LNCAP (cell line): Measurements from ENCODE around the gene TTLL5.

Experiments
- CTCF ChIP-seq: fragments of 450-650 bp; IDR thresholded peaks from 2 replicates; pipeline ENCODE4 v1.5.1; 2017; ENCODE audit warnings: mild to moderate bottlenecking

TTLL5 gene

GRCh38 chr14:75650253-75651058 is 10.6 kb upstream of the TTLL5 start:
- no peak for TF ChIP-seq CTCF

DNA sequence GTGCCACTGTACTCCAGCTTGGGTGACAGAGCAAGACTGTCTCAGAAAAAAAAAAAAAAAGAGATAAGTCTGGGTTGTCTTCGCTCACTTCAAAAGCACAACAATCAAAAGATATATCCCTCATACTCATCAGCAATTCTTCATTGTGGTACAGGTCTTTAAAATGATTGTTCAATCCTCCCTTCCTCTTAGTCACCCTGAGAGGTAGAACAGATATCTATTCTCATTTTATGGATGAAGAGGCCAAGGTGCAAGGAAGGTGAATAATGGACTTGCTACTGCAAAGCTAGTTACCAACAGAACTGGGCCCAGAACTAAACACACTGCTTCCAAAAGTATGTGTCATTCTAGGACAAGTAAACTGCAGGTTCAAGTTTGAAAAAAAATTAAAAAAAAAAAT is 7.5 kb upstream of the TTLL5 start:
- no peak for TF ChIP-seq CTCF

DNA sequence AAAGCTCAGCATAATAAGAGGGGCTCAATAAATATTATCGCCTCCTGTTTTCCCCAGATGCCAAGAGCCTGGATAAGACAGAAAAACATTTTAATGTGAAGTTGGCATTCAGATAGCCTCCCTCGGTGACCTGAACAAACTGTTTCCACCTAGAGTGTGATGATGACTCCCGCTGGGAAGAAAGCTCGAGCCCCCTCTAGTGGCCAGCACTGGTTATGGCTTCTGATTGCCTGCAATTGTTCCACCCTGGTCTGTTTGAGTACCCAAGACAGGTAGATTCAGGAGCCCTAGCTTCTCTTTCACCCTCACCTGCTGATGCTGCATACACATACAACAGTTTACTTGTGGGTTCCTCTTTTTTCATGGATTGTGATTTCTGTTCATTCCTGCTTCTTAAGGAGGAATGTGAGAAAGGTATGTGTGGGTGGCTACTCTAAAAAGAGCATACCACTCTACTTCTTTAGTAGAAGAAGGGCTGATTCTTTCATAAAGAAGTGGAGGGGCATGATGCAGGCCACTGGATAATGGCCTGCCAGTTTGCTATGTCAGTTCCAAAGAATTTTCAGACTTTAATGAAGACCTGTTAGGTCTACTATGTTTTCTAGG is 6.8 kb upstream of the TTLL5 start:
- TF ChIP-seq CTCF: peak; percentile 93

- TF ChIP-seq CTCF: no peak
Measured at GRCh38 chr14:75655235-75655634, 5.8 kb upstream of the TTLL5 start.

GRCh38 chr14:75657331-75657730 is 3.7 kb upstream of the TTLL5 start:
- no peak for TF ChIP-seq CTCF

DNA sequence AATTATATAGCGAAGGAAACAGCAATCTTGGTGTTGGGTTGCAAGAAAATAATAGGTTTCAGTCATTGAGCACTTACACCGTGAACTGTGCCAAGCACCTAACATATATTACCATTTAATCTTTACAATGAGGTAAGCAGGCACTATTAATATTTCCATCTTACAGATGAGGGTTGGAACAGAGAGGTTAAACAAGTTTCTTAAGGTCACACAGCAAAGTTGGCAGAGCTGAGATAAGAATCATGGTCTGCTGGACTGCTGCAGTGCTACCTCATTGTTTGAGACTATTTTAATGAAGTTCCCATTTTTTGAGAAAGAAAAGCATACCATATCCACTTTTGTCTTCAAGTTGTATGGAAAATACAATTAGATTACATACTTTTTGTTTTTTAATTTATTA is 2.1 kb upstream of the TTLL5 start:
- no peak for TF ChIP-seq CTCF

DNA sequence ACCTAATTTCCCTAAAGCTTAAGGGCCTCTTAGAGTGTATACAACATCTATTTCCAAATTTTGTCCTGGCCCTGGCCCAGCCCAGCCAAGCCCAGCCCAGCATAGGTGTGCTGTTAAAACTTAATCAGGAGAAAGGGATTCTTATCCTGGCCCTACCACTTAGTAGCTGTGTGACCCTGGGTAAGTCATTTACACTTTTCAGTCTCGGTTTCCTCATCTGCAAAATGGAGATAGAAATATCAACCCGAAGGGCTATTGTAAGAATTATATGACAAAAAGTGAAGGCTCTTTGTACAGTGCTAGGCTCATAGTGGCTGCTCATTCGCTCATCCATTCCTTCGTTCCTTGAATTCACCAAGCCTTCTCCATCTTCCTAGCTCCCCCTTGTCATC is 812 bp upstream of the TTLL5 start:
- TF ChIP-seq CTCF: no peak
